HEK293 (cell line): ENCODE results near the gene ARHGAP24.

ENCODE experiments used
- CTCF ChIP-seq: fragments of 450-650 bp; formaldehyde crosslinking; IDR thresholded peaks from 2 replicates; pipeline ENCODE4 v1.5.1; 2016; ENCODE audit warnings: missing biosample characterization, missing genetic modification characterization
- MYNN ChIP-seq: fragments of 450-650 bp; formaldehyde crosslinking; IDR thresholded peaks from 2 replicates; pipeline ENCODE4 v1.5.1; 2016; ENCODE audit warnings: missing biosample characterization, missing genetic modification characterization, borderline replicate concordance
- PRDM4 ChIP-seq: fragments of 450-650 bp; formaldehyde crosslinking; IDR thresholded peaks from 2 replicates; pipeline ENCODE4 v1.5.1; 2017; ENCODE audit warnings: missing biosample characterization, missing genetic modification characterization
- SP2 ChIP-seq: fragments of 450-650 bp; formaldehyde crosslinking; IDR thresholded peaks from 2 replicates; pipeline ENCODE4 v1.5.1; 2016; ENCODE audit warnings: missing biosample characterization, missing genetic modification characterization
- TRIM28 ChIP-seq: IDR thresholded peaks from 2 replicates; pipeline ENCODE4 v1.6.1; 2011; ENCODE audit warnings: low read length, control low read depth, borderline replicate concordance
- ZNF37A ChIP-seq: fragments of 450-650 bp; IDR thresholded peaks from 2 replicates; pipeline ENCODE4 v1.5.1; 2018; ENCODE audit warnings: missing biosample characterization, missing genetic modification characterization
- ZNF580 ChIP-seq: fragments of 450-650 bp; formaldehyde crosslinking; IDR thresholded peaks from 2 replicates; pipeline ENCODE4 v1.5.1; 2016; ENCODE audit warnings: missing biosample characterization, missing genetic modification characterization
- ZNF747 ChIP-seq: fragments of 450-650 bp; formaldehyde crosslinking; IDR thresholded peaks from 2 replicates; pipeline ENCODE4 v1.5.1; 2016; ENCODE audit warnings: missing biosample characterization, missing genetic modification characterization
- ZNF76 ChIP-seq: fragments of 450-650 bp; formaldehyde crosslinking; IDR thresholded peaks from 2 replicates; pipeline ENCODE4; 2016; ENCODE audit warnings: low read depth, missing biosample characterization, missing genetic modification characterization, borderline replicate concordance
- TF ChIP-seq, protein P1 (sequence below): fragments of 450-650 bp; formaldehyde crosslinking; IDR thresholded peaks from 2 replicates; pipeline ENCODE4 v1.5.1; 2016; ENCODE audit warnings: missing biosample characterization, missing genetic modification characterization, low read depth
- TF ChIP-seq, protein P2 (sequence below): fragments of 450-650 bp; formaldehyde crosslinking; IDR thresholded peaks from 2 replicates; pipeline ENCODE4 v1.5.1; 2016; ENCODE audit warnings: missing biosample characterization, missing genetic modification characterization
- TF ChIP-seq, protein P3 (sequence below): fragments of 450-650 bp; formaldehyde crosslinking; IDR thresholded peaks from 2 replicates; pipeline ENCODE4 v1.5.1; 2016; ENCODE audit warnings: missing biosample characterization, missing genetic modification characterization, borderline replicate concordance

DNA sequence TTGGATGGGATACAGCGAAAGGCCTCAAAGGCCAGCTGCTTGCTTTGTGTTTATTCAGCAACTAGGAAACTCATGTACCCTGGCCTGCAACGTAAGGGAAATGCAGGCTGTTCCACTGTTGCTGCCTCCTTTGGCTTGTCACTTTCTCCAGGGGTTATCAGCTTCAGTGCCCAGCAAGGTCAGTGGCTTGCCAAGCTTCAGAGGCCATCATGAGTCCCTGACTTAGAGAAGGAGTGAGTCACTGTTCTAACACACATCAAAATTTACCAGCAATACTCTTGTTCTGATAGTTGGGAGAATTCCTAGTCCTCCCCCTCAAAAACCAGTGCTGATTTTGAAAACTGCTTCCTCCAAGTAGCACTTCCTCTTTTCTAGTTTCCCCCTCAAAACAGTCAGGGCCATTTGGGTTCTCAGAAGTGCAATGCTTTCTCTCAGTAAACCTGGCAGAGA is 250.8 kb downstream of the ARHGAP24 start:
- TF ChIP-seq CTCF (tag by site-specific recombination) = no peak
- no peak for TF ChIP-seq SP2 (tag by site-specific recombination)
- TF ChIP-seq TRIM28 = no peak
- TF ChIP-seq ZNF580 = no peak
- TF ChIP-seq, protein P1, sequence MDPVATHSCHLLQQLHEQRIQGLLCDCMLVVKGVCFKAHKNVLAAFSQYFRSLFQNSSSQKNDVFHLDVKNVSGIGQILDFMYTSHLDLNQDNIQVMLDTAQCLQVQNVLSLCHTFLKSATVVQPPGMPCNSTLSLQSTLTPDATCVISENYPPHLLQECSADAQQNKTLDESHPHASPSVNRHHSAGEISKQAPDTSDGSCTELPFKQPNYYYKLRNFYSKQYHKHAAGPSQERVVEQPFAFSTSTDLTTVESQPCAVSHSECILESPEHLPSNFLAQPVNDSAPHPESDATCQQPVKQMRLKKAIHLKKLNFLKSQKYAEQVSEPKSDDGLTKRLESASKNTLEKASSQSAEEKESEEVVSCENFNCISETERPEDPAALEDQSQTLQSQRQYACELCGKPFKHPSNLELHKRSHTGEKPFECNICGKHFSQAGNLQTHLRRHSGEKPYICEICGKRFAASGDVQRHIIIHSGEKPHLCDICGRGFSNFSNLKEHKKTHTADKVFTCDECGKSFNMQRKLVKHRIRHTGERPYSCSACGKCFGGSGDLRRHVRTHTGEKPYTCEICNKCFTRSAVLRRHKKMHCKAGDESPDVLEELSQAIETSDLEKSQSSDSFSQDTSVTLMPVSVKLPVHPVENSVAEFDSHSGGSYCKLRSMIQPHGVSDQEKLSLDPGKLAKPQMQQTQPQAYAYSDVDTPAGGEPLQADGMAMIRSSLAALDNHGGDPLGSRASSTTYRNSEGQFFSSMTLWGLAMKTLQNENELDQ = no peak
- TF ChIP-seq PRDM4 = no peak
- TF ChIP-seq ZNF76 (tag by site-specific recombination) = no peak
- no peak for TF ChIP-seq MYNN
- TF ChIP-seq ZNF747 (tag by site-specific recombination) = no peak
- TF ChIP-seq, protein P2, sequence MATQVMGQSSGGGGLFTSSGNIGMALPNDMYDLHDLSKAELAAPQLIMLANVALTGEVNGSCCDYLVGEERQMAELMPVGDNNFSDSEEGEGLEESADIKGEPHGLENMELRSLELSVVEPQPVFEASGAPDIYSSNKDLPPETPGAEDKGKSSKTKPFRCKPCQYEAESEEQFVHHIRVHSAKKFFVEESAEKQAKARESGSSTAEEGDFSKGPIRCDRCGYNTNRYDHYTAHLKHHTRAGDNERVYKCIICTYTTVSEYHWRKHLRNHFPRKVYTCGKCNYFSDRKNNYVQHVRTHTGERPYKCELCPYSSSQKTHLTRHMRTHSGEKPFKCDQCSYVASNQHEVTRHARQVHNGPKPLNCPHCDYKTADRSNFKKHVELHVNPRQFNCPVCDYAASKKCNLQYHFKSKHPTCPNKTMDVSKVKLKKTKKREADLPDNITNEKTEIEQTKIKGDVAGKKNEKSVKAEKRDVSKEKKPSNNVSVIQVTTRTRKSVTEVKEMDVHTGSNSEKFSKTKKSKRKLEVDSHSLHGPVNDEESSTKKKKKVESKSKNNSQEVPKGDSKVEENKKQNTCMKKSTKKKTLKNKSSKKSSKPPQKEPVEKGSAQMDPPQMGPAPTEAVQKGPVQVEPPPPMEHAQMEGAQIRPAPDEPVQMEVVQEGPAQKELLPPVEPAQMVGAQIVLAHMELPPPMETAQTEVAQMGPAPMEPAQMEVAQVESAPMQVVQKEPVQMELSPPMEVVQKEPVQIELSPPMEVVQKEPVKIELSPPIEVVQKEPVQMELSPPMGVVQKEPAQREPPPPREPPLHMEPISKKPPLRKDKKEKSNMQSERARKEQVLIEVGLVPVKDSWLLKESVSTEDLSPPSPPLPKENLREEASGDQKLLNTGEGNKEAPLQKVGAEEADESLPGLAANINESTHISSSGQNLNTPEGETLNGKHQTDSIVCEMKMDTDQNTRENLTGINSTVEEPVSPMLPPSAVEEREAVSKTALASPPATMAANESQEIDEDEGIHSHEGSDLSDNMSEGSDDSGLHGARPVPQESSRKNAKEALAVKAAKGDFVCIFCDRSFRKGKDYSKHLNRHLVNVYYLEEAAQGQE (tag by site-specific recombination) = no peak
- no peak for TF ChIP-seq ZNF37A (tag by site-specific recombination)
- TF ChIP-seq, protein P3, sequence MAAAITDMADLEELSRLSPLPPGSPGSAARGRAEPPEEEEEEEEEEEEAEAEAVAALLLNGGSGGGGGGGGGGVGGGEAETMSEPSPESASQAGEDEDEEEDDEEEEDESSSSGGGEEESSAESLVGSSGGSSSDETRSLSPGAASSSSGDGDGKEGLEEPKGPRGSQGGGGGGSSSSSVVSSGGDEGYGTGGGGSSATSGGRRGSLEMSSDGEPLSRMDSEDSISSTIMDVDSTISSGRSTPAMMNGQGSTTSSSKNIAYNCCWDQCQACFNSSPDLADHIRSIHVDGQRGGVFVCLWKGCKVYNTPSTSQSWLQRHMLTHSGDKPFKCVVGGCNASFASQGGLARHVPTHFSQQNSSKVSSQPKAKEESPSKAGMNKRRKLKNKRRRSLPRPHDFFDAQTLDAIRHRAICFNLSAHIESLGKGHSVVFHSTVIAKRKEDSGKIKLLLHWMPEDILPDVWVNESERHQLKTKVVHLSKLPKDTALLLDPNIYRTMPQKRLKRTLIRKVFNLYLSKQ (tag by site-specific recombination) = no peak
